Activated T-helper 2 cell treated with anti-CD3 and anti-CD28 coated beads, Interferon-gamma antibody, Interleukin-2, Interleukin-4, amounts not matched to agents 10 μg/mL and 5 μg/mL and 100 μg/mL, durations not matched to agents 14 hours and 24 hours and 36 hours (primary cell): ENCODE results near the gene CCNY. TPM values are rescaled to one million over a fixed set of nuclear protein-coding genes. Genes with fewer than 3 reads are reported as not detected.

Experiments used
- DNase-seq: peaks from one replicate; pipeline ENCODE4 v3.0.0; 2021; ENCODE audit warnings: low spot score
- H3K27ac Mint-ChIP-seq: one replicate; pipeline ENCODE4 v1.8.0; 2021; ENCODE audit warnings: mixed read lengths
- H3K27me3 Mint-ChIP-seq: one replicate; pipeline ENCODE4 v1.8.0; 2021; ENCODE audit warnings: low read depth, mixed read lengths
- H3K36me3 Mint-ChIP-seq: one replicate; pipeline ENCODE4 v1.8.0; 2021; ENCODE audit warnings: low read depth, mixed read lengths
- H3K4me1 Mint-ChIP-seq: one replicate; pipeline ENCODE4 v1.8.0; 2021; ENCODE audit warnings: low read depth, mixed read lengths
- H3K4me3 Mint-ChIP-seq: one replicate; pipeline ENCODE4 v1.8.0; 2021; ENCODE audit warnings: low read depth, mild to moderate bottlenecking, moderate library complexity, mixed read lengths
- H3K9me3 Mint-ChIP-seq: one replicate; pipeline ENCODE4 v1.8.0; 2021; ENCODE audit warnings: mixed read lengths
- intact Hi-C: fragments of 100-400 bp; cut with micrococcal nuclease; formaldehyde crosslinking; loops from one replicate; pipeline ENCODE4 v1.15.1; 2023
- total RNA-seq: library from RNA; stranded (reverse); gene quantifications from 2 replicates; pipeline ENCODE4 v1.2.3, GENCODE V29; 2022

The CCNY gene
- total RNA-seq, 1 donor from 2014 or later, result 60.4 TPM

- Mint-ChIP-seq H3K4me3 (no peak overlapping the region), H3K27ac (no peak overlapping the region), H3K27me3 (peaks cover 2% of the 10 kb centered on the region), H3K9me3 (peaks cover 10% of the 10 kb centered on the region), H3K4me1 (no peaks in the 10 kb centered on the region), H3K36me3 (no peaks in the 10 kb centered on the region)
- intact Hi-C loops, result no loop called here
- no peak for DNase-seq
Observed at GRCh38 chr10:35588836-35589235, 252.5 kb downstream of the CCNY start.

DNA sequence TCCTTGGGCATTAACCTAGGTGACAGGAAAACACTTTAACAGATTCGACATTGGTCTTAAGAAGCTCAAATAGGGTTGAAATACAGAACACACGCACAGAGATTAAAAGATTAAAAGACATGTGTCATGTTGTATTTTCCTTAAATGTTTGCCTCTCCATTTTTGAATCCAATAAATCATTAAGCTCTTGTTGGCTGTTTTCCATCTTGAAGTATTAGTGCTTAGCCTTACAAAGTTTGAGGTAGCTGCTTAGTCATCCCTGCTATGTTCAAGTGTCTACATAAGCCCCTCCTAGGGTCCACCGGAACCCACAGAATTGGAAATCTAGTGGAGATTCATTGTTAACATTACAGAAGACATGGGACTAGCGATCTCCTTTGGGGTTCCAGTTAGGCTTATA, 256.1 kb downstream of the CCNY start:
- H3K36me3 Mint-ChIP-seq, result no peaks in the 10 kb centered on the region
- no peaks in the 10 kb centered on the region for H3K4me1 Mint-ChIP-seq
- intact Hi-C loops, result no loop called here
- DNase-seq, result no peak
- no peak overlapping the region for H3K4me3 Mint-ChIP-seq
- H3K27me3 Mint-ChIP-seq, result peaks cover 2% of the 10 kb centered on the region
- no peak overlapping the region for H3K27ac Mint-ChIP-seq
- peaks cover 10% of the 10 kb centered on the region for H3K9me3 Mint-ChIP-seq

DNA sequence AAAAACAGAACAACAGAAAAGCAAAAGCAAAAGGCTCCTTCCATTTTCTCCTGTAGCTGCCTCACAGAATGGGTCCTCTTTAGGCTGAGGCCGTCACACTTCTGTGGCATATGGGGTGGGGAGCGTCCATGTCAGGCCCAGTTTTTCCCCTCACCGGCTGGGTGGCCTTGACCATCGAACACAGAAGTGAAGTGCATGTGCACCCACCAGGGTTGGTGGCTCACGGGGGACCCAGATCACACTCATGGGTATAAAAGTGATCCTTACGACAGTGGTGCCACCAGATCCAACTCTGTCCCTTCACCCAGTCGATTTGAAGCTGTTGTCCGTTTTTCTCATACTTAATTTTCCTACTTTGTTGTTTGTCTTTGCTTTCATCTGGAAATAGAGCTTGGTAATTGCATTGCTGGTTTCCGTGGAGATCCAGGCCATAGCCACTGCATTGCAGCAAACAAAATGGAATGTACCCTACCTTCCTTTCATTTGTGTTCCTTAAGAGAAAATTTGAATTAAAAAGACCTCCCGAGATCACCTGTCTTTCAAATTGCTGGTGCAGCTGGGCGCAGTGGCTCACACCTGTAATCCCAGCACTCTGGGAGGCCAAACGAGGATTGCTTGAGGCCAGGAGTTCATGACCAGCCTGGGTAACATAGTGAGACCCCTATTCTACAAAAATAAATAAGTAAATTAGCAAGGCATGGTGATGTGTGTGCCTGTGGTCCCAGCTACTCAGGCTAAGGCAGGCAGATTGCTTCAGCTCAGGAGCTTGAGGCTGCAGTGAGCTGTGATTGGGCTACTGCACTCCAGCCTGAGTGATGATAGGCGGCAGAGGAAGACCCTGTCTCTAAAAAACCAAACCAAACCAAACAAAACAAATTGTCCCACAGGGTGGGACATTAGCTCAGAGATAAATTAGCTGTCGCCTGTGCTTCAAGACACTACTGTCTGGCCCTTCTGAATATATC, 258.1 kb downstream of the CCNY start:
- intact Hi-C loops, result no loop called here
- no peaks in the 10 kb centered on the region for H3K36me3 Mint-ChIP-seq
- no peak overlapping the region for H3K27ac Mint-ChIP-seq
- DNase-seq, result no peak
- H3K4me1 Mint-ChIP-seq, result no peaks in the 10 kb centered on the region
- H3K27me3 Mint-ChIP-seq, result peaks cover 2% of the 10 kb centered on the region
- H3K4me3 Mint-ChIP-seq, result no peak overlapping the region
- H3K9me3 Mint-ChIP-seq, result peaks cover 10% of the 10 kb centered on the region

GRCh38 chr10:35595106-35595505, 258.8 kb downstream of the CCNY start:
- no peak for DNase-seq
- H3K4me1 Mint-ChIP-seq, result no peaks in the 10 kb centered on the region
- H3K36me3 Mint-ChIP-seq, result no peaks in the 10 kb centered on the region
- H3K4me3 Mint-ChIP-seq, result no peak overlapping the region
- intact Hi-C loops, result no loop called here
- H3K9me3 Mint-ChIP-seq, result peaks cover 10% of the 10 kb centered on the region
- H3K27me3 Mint-ChIP-seq, result peaks cover 2% of the 10 kb centered on the region
- H3K27ac Mint-ChIP-seq, result no peak overlapping the region

GRCh38 chr10:35598379-35598778, 262.1 kb downstream of the CCNY start:
- Mint-ChIP-seq H3K9me3 (no peaks in the 10 kb centered on the region), H3K27me3 (no peaks in the 10 kb centered on the region), H3K27ac (no peak overlapping the region), H3K36me3 (no peaks in the 10 kb centered on the region), H3K4me1 (no peaks in the 10 kb centered on the region), H3K4me3 (no peak overlapping the region)
- DNase-seq, result no peak
- intact Hi-C loops, result no loop called here

DNA sequence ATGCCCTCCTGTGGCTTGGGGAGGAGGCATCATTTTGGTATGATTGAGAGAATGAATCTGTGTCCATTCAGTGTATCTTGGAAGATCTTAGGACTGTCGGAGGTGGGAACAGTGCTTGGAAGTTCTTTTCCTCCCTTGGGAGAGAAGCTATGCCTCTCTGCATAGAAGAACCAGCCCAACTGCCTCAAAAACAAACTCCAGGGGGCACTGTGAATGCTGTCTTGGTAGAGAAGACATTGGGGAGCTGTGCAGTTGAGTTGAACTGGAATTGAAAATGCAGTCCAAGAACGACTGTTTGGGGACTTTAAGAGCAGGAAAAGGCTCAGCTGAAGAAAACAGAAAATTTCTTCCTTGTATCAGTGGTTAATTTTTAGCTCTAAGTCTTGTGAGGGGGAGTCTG, 263.9 kb downstream of the CCNY start:
- Mint-ChIP-seq H3K4me1 (no peaks in the 10 kb centered on the region), H3K9me3 (no peaks in the 10 kb centered on the region), H3K27me3 (peaks cover 9% of the 10 kb centered on the region), H3K4me3 (no peak overlapping the region), H3K27ac (no peak overlapping the region), H3K36me3 (no peaks in the 10 kb centered on the region)
- intact Hi-C loops, result no loop called here
- DNase-seq, result no peak

- Mint-ChIP-seq H3K27ac (no peak within 1 kb of the TSS), H3K4me3 (no peak within 1 kb of the TSS)
Observed at GRCh38 chr10:35605191-35605590, 268.9 kb downstream of the CCNY start, which contains the start of gene GJD4. GJD4 (plus strand) TSS chr10:35605341; CDS start chr10:35605568, 227 bp downstream.

GRCh38 chr10:35606430-35606829, 270.1 kb downstream of the CCNY start:
- Mint-ChIP-seq H3K4me3 (no peak overlapping the region), H3K4me1 (peaks cover 5% of the 10 kb centered on the region), H3K27me3 (peaks cover 31% of the 10 kb centered on the region), H3K36me3 (no peaks in the 10 kb centered on the region), H3K27ac (no peak overlapping the region), H3K9me3 (peaks cover 6% of the 10 kb centered on the region)
- DNase-seq, result no peak
- intact Hi-C loops, result no loop called here

More at GRCh38 chr10:35605191-35605590, 268.9 kb downstream of the CCNY start, which contains the start of gene GJD4:
- no peaks in the 10 kb centered on the region for H3K36me3 Mint-ChIP-seq
- no peak for DNase-seq
- peaks cover 31% of the 10 kb centered on the region for H3K27me3 Mint-ChIP-seq
- peaks cover 6% of the 10 kb centered on the region for H3K9me3 Mint-ChIP-seq
- H3K4me1 Mint-ChIP-seq, result peaks cover 5% of the 10 kb centered on the region
- intact Hi-C loops, result no loop called here

- Mint-ChIP-seq H3K27ac (no peak overlapping the region), H3K27me3 (peaks cover 31% of the 10 kb centered on the region), H3K9me3 (peaks cover 6% of the 10 kb centered on the region), H3K4me1 (peaks cover 5% of the 10 kb centered on the region), H3K36me3 (no peaks in the 10 kb centered on the region), H3K4me3 (peak overlapping the region; percentile 57)
- DNase-seq, result no peak
- intact Hi-C loops, result no loop called here
Observed at GRCh38 chr10:35607475-35608327, 271.4 kb downstream of the CCNY start.

GRCh38 chr10:35608328-35608672, 272.0 kb downstream of the CCNY start:
- Mint-ChIP-seq H3K27me3 (peaks cover 31% of the 10 kb centered on the region), H3K4me1 (peaks cover 5% of the 10 kb centered on the region), H3K27ac (no peak overlapping the region), H3K4me3 (no peak overlapping the region), H3K36me3 (no peaks in the 10 kb centered on the region), H3K9me3 (peaks cover 6% of the 10 kb centered on the region)
- intact Hi-C loops, result no loop called here
- no peak for DNase-seq

DNA sequence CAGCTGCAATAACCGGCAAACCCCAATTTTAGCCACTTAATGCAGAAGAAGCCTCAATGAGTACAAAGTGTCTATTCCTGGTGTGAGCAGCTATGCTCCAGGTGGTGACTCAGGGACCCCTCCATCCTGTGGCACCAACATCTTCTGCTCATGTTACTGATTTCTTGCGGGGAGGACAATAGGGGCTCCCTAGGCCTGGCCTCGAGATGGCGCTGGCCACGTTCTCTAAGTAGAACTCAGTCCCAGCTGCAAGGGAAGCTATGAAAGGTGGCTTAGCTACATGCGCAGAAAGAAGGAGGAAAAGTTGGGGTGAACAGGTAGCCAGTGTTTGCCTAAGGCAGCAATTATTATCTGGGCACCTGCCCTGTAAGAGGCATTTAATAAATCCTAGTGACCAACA, 275.4 kb downstream of the CCNY start:
- no peak overlapping the region for H3K27ac Mint-ChIP-seq
- H3K4me3 Mint-ChIP-seq, result no peak overlapping the region
- H3K4me1 Mint-ChIP-seq, result peaks cover 5% of the 10 kb centered on the region
- H3K9me3 Mint-ChIP-seq, result peaks cover 6% of the 10 kb centered on the region
- peaks cover 20% of the 10 kb centered on the region for H3K27me3 Mint-ChIP-seq
- no peak for DNase-seq
- H3K36me3 Mint-ChIP-seq, result no peaks in the 10 kb centered on the region
- intact Hi-C loops, result no loop called here

- Mint-ChIP-seq H3K27me3 (peaks cover 13% of the 10 kb centered on the region), H3K4me3 (no peak overlapping the region), H3K4me1 (peaks cover under 1% of the 10 kb centered on the region), H3K36me3 (no peaks in the 10 kb centered on the region), H3K27ac (no peak overlapping the region), H3K9me3 (peaks cover 6% of the 10 kb centered on the region)
- DNase-seq, result no peak
- intact Hi-C loops, result no loop called here
Observed at GRCh38 chr10:35612385-35613106, 276.2 kb downstream of the CCNY start.
